GM04504 (cell line): ENCODE results near the gene ARRB1.

Experiments used
- DNase-seq: peaks from one replicate; pipeline ENCODE4 v3.0.0-alpha.2; 2012; ENCODE audit warnings: low read depth

ARRB1 gene

DNA sequence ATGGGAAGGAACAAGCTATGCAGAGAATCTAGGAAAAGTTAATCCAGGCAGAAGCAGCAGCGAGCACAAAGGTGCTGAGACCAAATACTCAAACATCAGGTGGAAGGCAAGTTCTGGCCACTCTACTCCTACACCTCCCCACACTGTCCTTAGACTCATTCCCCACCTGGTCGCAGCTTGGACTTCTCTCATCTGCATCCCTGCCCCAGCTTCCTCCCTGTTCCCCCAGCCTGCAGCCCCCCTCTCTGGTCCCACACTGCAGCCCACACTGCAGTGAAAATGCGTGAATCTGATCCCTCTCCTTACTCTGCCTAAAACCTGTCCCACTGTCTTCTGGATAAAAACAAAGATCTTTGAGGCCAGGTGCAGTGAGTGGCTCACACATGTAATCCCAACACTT, 101.8 kb downstream of the ARRB1 start:
- no peak for DNase-seq

- no peak for DNase-seq
Measured at GRCh38 chr11:75248924-75249256, 102.6 kb downstream of the ARRB1 start.

DNA sequence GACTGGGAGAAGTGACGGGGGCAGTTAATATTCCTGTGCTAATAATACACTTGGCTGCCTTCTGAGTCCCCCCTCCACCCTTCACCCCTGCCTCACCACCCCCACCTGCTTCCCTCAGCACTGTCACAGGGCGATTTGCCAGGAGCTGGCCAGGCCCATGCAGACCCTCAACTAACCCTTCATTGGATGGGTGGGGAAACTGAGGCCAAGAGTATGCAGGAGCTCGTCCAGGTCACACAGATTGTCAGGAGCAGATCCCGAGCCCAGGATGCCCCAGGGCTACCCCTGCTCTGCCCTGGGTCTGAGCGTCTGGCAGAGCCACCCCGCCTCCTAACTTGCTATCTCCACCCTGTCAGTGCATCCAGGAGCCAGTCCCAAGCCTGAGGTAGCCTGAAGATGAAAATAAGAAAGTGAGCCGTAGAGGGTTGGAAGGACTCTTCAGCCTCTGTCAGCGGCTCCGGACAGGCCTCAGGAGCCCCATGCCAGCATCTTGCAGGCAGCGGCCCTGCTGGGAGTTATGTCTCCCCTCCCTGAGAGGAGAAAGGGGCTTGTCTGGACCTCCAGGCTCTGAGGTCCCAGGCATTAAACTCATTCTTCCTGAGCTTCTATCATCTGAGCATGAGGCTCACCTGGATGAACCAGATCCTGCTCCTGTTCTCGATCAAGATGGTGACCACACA, 104.7 kb downstream of the ARRB1 start:
- no peak for DNase-seq

DNA sequence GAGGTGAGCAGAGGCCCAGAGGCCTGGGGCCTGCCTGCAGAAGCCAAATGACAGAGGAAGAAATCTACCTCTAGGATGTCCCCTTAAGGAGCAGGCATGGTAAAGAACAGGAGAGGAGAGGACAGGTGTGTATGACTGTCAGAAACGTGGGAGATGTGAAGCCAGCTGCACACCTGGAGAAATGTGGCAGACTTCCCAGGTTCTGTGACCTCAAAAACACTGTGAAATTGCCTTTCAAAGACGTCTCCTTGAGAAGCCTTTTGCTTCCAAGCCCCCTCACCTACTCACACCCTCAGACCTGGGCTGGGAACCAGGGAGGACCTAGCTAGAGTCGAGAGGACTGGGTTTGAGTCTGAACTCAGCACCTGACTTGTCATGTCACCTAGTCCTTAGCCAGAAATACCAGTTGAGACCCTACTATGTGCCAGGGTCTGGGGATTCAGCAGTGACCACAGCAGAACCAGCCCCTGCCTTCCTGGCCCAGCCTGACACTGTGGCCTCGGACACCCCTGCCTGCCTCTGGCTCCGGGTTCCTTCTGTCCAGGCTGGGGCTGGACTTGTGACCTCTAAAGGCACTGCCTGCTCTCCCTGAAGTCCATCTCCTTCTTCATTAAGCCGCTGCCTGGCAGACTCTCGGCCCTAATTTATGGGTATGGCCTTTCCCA, 105.3 kb downstream of the ARRB1 start:
- DNase-seq: no peak

DNA sequence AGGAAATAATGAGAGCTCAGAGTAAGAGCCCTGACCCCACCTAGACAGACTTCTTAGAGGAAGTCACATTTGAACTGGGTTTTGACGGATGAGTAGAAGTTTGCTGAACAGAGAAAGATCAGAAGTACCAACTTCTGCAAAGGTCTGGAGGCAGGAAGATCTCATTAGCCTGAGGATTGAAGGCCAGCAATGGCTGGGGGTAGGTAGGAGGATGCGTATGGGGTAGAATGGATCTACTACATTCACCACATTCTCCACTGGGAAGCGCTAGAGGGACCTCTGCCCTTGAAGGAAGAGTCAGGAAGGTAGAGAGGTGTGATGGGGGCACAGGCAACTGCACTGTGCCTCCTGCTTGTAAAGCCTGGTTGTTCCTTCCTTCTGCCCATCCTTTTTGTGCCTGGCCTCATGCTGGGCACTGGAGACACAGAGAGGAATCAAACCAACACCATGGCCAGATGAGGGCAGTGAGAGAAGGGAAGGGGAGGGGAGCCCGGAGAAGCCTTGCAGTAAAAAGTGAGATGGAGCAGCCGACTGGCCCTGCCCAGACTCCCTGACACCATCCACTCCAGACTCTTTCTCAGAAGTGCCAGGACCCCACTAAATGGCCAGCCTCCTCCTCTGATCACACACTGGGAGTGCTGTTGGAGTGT, 106.0 kb downstream of the ARRB1 start:
- no peak for DNase-seq

DNA sequence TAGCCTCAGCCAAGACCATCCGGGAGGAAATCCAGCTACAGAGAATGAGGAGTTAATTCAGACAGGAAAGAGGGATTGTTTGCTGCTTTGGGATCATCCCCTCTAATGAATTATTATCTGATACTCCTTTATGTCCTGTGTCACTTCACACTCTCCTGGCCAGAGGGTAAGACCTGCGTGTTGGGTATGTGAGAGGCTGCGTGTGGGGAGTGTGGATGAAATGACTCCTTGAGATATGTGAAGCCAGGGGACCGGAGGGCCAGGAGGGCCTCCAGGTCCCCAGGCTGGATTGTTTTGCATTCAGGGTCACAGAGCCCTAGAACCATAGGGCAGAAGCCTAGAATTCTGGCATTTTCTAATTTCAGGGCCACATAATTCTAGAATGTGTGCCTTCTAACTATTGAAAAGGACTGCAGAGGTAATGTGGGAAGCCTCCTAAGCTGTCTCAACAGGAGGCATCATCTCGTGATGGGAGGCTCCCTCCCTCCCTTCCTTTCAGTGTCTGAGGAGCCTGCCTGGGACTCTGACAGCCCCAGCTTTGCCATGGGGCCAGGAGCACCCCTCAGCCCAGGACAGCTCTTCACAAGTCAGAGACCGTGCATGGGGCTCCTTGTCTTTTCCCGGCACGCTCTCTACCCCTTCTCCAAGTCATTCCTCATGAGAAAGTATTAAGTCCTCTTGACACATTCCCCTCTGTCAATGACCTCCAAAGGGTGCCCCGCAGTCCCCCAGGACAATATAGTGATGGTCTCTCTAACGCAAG, 107.2 kb downstream of the ARRB1 start:
- no peak for DNase-seq

- DNase-seq: no peak
Measured at GRCh38 chr11:75242722-75243600, 108.5 kb downstream of the ARRB1 start.

DNA sequence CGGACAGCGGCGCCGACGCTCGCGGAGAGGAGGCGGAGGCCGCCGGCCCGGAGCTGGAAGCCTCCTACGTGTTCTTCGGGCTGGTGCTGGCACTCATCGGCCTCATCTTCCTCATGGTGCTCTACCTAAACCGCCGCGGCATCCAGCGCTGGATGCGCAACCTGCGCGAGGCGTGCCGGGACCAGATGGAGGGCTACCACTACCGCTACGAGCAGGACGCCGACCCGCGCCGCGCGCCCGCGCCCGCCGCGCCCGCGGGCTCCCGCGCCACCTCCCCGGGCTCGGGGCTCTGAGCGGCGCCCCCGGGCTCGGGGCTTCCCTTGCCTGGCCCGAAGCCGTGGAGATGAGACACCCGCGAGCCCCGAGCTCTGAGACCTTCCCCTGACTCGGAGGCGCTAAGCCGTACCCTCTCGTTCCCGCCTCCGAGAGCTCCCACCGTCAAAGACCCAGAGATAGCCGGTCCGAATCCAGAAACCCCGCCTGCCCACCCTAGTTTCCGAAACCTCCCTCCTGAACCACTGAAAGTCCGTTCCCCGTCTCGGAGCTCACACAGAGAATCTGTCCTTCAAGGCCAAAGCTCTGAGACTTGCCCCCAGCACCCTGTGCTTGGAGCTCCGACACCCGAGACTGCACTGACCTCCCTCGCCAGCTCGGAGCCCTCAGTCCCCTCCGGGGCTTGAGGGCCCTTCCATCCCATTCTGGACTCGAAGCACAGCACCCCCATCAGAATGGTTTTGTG, 109.4 kb downstream of the ARRB1 start:
- DNase-seq: no peak

DNA sequence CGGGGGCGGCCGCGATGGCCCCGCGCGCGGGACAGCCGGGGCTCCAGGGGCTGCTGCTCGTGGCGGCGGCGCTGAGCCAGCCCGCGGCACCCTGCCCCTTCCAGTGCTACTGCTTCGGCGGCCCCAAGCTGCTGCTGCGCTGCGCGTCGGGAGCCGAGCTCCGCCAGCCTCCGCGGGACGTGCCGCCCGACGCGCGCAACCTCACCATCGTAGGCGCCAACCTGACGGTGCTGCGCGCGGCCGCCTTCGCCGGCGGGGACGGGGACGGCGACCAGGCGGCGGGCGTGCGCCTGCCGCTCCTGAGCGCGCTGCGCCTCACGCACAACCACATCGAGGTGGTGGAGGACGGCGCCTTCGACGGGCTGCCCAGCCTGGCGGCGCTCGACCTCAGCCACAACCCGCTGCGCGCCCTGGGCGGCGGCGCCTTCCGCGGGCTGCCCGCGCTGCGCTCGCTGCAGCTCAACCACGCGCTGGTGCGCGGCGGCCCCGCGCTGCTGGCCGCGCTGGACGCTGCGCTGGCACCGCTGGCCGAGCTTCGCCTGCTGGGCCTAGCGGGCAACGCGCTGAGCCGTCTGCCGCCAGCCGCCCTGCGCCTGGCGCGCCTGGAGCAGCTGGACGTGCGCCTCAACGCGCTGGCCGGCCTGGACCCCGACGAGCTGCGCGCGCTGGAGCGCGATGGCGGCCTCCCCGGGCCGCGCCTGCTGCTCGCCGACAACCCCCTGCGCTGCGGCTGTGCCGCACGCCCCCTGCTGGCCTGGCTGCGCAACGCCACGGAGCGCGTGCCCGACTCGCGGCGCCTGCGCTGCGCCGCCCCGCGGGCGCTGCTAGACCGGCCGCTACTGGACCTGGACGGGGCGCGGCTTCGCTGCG, 110.2 kb downstream of the ARRB1 start:
- DNase-seq: peak; percentile 60

DNA sequence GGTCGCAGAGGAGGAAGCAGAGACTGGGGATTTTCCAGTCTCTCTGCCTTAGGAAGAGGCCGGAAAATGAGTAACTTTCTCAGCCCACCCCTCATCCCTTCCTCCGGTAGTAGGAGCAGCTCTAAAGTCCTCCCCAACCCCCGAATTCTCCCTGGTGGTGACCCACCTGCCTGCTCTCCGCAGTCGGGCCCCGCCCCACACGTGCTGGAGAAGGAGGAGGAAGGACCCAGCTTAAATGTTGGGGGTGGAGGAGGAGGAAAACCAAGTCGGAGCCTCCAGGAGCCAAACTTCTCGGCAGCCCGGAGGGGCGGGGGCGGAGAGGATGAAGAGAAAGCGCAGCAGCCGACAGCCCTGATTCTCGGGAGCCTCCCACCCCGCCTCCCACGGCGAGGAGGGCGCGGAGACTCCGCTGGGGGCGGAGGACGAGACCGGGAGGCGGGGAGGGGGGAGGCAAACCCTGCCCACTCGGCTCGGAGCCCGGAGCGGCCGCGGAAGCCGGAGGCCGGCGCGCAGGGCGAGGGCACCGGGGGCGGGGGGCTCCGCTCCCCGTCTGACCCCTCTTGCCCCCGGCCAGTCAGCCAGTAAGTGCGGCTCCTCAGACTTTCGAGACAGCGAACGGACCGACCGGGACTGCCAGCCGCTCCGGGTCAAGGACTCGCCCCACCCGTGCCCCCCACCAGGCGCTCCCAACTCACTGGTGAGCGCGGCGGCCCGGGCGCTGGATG, 111.0 kb downstream of the ARRB1 start, which contains the start of gene TPBGL:
TSS of gene TPBGL (plus strand) at position 464 of the 725 bp plus-strand sequence. CDS start 276 bp downstream, outside the sequence.
- DNase-seq: no peak

DNA sequence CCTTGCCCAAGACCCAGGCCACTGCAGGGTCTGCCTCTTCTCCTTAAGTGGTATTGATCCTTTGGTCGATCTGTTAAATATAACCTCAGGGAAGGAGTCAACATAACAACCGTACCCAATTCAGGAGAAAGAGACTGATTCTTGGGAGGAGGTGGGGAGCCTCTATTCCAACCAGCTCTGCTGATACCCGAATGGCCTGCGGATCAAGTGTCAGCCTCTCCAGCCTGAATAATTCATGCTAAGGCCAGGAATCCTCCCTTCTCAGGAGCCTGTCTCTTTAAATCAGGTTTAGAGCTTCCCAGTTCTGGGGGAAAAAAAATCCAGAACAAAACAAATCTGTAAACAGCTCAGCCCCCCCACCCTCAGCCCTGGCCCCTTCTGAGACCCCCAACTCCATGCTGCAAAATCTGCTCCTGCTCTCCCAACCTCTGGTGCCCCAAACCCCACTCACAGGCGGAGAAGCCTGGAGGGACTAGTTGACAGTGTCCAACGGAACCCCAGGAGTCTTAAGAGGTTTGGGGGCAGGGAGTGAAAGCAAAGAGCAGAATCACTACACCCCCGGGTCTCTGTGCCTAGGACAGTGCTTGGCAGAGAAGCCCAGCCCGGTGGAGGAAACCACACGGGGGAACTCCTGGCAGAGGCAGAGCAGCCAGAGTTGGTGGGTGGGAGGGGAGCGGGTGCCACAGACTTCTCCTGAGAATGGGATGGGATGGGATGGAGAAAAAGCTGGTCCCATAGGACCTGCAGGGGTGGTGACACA, 111.8 kb downstream of the ARRB1 start:
- no peak for DNase-seq

DNA sequence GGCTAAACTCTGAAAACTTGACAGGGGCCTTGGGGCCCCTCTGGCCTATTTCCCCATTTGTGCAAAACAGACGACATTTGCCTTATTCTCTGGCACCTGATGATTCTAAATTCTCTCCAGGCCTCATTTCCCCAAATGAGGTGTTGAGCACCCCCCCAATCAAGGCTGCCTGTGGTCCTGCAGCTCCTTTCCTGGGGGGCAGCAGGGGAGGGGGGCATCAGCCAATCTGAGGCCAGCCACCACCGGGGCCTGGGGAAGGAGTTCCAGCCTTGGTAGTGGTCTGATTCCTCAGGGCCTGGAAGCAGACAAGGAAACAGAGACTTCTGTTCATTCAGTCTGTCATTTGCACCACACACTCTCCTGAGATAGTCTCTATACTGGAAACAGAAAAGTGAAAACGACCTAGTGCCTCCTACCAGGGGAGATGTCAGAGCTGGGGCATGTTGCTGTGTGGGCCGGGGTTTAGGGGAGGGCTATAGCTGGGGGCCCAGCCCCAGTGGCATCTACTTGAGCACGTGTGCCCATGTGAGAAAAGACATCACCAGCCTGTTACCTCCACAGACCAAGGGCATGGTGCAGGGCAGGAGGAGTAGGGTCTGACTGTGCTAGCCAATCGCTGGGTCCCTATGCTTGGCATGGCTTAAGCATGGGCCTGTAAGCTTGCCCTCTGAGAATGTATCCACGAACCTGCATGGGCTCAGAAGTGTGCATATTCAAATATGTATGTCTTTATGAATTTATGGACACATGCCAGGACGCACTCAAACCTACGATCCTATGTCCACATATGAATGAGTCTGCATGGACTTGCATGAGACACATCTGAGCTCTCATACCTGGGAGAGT, 112.6 kb downstream of the ARRB1 start:
- DNase-seq: no peak

DNA sequence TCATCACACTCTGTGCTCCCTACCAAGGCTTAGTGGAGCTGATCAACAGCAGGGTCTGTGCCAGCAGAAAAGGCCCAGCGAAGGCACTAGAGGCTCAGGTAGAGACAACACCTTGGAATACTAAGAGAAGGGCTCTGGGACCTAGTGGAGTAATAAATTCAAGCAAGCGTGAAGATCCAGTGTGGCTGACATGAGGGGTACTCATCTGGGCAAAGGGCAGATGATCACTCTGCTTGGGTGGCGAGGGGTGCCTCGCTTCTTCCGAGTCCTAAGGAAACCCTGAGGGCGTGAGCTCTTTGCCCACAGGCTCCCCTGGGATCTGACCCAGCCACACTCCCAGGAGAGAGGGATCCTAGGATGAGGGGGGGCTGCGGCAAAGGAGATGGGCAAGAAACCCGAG, 114.4 kb downstream of the ARRB1 start:
- no peak for DNase-seq

DNA sequence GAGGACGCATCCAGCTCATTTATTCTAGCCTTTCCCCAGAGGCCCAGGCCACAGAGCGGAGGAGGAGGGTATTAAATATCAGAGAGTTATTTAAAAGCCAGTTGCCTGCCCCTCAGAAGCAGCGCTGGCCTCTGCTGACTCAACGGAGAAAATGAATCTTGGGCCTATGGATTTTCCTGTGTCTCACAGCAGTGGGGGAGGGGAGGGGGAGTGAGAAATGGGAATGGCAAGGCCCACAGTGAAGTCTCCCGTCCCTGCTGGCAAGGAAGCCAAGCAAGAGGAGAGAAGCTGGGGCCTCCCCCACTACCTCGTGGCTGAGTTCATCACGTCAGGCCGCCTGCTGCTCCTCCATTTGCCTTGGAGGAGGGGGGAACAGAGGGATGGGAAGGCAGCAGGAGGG, 115.4 kb downstream of the ARRB1 start:
- no peak for DNase-seq

DNA sequence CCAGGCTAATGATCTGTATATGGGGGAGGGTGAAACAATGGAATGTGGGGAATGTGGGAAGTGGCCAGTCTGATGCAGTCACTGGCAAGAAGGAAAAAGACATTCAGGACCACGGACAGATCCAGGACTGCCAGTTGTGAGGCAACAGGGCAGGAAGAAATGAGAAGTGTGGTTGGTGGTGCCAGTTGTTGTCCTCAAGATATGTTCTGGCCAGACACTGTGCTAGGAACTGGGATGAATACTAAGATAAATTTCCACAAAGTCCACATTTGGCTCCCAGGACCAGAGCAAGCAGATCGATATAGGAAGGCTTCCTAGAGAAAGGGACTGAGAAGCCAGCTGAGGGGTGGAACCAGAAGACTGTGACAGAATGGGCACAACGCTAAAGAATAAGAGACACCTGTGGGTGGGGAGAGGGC, 117.7 kb downstream of the ARRB1 start:
- DNase-seq: no peak

- DNase-seq: no peak
Measured at GRCh38 chr11:75230621-75231020, 120.8 kb downstream of the ARRB1 start.

DNA sequence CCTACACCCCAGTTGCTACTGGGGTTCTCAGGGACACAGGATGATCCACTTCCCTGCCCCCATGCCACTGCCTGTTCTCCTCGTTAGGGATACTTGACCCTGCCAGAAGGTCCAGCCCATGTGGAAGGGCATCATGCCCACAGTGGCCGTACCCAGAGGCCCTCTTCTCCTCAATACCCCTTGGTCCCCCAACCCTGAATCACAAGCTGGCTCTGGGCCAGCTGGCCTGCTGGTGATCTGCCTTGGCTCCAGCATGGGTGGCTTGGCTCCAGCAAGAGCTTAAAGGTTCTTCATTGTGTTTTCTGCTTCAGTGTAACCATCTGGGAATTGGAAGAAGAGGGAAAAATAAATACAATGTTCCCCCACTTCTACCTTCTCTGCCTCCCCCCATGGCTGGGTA, 122.0 kb downstream of the ARRB1 start:
- DNase-seq: no peak

GRCh38 chr11:75225794-75226193, 125.7 kb downstream of the ARRB1 start:
- DNase-seq: no peak
